Activated CD4-positive, CD25-positive, alpha-beta regulatory T cell treated with anti-CD3 and anti-CD28 coated beads, Interleukin-2, amount 50 U/mL, for 72 hours (primary cell): ENCODE data around the gene WDPCP.
"Not testable (repeated sequence)": the region's sequence is repeated elsewhere in the genome, so short reads cannot be mapped to it uniquely, and the experiment has no call there.

Experiments used
- DNase-seq: peaks from one replicate; pipeline ENCODE4 v3.0.0; 2021

WDPCP gene

DNA sequence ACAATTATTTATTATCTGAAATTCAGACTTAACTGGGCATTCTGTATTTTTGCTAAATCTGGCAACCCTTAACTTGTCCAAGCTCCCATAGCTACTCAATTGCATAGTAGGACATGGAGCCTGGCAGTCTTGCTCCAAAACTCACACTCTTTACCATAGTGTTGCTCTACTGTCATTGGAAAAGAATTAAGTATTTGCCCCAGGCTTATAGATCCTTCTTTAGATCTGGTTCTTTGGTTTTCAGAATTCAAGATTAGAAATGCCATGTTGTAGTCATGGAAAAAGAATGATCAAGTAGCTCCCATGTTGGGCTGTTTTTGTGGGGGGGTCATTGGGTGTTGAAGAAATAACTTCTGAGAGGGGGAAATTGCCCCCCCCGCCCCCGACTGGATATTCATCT lies 240.9 kb downstream of the WDPCP start:
- no peak for DNase-seq

DNA sequence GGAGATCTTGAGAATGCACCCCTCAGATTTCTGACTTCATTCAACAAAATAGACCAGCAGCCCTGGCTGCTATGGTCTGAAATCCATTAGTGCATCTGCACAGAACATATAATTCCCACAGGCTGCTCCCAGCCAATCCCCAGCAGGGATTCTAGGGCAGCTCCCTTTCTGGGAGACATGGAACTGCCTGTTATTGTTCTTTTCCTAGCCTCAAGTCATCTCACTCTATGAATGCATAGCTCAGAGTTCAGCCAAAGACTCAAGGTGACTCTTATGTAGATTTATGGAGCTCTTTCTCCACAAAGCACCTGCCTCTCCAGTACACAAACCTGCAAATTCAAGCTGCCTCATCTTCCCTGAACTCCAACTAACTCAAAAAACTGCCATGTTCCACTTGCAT lies 241.9 kb downstream of the WDPCP start:
- no peak for DNase-seq

DNA sequence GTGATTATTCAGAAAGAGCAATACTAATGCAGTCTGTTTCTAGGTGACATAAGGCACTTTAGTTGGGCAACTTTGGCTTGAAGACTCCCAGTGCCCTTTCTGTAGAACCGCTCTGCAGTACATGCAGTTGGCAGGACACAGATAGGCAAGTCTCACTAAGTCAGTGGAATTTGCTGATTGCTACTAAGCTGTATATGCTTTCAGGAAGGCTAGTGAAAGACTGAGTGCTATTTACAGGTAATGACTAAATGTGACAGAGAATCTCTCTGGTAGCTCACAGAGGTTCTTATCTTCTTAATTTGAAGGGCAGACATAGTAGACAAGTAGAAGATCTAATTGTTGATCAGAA lies 243.0 kb downstream of the WDPCP start:
- DNase-seq = no peak

DNA sequence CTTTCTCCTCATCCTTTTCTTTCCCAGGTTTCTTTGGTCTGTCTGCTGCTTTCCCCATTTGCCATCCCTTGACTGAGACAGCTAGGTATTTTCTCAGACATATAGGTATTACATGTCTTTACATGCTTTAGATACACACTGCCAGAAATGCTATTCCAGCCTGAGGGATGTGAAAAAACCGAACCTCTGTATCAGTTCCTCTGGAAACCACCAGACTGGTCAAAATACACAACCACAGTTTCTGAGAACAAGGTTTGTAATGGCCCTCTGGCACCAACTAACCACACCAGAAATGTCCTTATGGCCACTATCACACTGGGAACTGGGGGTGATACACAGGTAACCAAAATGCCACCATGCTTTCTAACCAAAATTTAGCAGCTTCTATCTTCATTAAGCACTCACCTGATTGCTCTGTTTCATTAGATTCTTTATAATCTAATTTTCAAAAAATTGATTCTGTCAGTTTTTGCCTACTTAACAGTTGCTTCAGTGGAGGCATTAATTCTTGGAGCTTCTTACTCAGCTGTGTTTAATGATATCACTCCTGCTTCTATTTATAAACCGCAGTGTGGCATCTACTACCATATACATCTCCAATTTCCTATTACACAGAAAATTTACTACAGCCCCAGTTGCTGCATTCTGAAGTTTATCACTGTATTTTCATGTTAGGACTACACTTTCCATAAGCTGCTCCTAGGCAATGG lies 243.5 kb downstream of the WDPCP start:
- DNase-seq = no peak

DNA sequence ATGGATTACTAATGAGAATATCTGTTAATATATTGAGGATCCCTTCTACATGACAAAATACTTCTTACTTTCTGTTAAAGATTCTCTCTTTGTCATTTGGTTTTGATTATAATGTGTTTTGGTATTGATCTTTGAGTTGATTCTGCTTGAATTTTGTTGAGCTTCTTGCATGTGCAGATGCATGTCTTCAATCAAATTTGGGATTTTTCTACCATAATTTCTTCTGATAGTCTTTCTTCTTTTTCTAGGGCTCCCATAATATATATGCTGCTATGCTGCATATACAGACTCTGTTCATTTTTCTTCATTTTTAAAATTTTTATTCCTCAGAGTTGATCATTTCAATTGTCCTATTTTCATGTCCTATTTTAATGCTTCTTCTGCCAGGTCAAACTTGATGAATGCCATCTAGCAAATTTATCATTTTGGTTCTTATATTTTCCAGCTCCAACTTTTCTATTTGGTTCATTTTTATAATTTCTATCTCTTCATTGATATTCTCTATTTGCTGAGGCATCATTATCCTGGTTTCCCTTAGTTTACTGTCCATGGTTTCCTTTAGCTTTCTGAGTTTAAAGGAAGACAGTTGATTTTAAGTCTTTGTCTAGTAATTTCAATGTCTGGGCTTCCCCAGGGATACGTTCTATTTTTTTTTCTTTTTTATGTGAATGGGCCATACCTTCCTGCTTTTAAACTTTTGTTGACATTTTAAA lies 244.7 kb downstream of the WDPCP start:
- DNase-seq = no peak

DNA sequence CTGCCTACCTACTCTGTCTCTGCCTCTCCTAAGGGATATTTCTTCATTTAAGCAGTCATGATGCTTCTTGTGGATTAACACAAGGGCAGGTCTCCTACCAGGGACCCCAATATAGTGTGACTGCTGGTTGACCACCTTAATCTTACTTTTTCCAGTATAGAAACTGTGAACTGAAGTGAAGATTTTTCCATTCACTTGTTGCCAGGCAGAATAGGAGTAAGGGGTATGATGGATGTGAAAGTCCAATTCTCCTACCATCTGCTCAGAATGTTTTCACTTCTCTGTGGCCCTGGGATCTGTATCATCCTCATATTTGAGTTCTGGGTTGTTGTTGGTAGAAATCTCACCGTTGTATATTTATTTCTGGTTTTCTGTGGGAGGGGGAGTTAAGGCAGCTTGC lies 247.8 kb downstream of the WDPCP start:
- DNase-seq = no peak

DNA sequence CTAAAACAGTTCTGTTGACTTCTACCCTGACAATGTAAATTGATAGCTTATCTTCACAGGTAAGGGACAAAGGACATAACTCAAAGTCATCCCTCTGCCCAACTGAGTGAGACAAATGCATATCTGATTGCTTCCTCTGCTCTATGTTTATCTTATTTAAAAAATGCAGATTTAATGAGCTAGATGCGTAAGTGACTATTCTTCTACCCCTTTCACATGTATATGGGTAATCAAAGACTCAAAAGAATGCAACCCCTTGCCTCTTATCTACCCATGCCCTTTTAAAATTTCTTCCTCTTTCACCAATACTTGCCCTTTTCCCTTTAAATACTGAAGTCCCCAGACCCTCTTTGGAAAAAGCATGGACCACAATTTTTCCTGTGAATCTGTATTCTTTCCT lies 253.4 kb downstream of the WDPCP start:
- DNase-seq = no peak

DNA sequence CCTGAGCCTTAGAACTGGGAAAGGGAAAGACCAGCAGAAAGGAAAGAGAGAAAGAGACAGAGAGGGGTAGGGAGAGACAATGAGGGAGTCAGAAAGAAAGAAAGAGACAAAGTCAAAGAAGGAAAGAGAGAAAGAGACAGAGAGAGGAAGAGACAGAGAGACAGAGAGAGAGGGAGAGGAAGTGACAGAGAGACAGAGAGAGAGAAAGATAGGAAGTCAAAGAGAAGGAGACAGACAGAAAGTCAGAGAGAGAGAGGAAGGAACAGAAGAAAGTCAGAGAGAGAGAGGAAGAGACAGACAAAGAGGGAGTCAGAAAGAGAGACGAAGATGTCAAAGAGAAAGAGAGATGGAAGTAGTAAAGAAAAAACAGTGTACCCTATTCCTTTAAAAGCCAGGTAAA lies 261.8 kb downstream of the WDPCP start:
- no peak for DNase-seq

DNA sequence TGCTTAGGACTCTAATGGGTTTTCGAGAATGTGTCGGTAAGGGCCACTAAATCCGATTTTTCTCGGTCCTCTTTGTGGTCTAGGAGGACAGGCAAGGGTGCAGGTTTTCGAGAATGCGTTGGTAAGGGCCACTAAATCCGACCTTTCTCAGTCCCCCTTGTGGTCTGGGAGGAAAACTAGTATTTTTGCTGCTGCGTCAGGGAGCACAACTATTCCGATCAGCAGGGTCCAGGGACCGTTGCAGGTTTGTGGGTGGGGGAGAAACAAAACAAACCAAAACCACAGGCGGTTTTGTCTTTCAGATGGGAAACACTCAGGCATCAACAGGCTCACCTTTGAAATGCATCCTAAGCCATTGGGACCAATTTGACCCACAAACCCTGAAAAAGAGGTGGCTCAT lies 264.6 kb downstream of the WDPCP start:
- not testable (repeated sequence) for DNase-seq

DNA sequence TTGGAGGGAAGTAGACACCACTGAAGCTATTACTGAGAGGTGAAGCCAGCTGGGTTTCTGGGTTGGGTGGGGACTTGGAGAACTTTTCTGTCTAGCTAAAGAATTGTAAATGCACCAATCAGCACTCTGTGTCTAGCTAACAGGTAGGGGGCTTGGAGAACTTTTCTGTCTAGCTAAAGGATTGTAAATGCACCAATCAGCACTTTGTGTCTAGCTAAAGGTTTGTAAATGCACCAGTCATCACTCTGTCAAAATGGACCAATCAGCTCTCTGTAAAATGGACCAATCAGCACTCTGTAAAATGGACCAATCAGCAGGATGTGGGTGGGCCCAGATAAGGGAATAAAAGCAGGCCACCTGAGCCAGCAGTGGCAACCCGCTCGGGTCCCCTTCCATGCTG lies 266.3 kb downstream of the WDPCP start:
- DNase-seq = not testable (repeated sequence)

DNA sequence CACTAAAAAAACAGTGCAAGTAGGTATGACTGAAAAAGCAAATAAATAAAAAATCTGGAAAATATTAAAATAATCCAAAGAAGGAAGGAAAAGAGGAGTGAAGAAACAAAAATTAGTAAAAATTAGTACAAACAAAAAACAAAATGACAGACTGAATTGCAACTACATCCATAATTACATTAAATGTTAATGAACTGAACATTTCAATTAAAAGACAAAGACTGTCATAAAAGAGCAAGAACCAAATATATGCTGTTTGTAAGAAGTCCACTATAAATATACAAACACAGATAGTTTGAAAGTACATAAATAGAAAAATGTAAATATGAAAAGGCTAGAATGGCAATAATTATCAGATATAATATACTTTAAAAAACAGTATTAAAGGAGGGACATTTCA lies 267.6 kb downstream of the WDPCP start:
- no peak for DNase-seq

DNA sequence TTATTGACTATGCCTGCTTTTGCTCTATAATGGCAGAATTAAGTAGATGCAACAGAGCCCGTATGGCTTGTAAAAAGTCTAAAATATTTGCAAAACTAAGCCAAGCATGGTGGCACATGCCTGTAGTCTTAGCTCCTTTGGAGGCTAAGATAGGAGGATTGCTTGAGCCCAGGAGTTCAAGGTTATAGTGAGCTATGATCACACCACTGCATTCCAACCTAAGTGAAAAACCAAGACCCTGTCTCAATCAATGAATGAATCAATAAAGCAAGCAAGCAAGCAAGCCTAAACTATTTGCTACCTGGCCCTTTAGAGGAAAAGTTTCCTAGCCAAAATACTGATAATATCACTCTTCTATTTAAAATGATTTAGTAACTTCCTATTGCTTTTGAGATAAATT lies 277.7 kb downstream of the WDPCP start:
- DNase-seq = no peak

DNA sequence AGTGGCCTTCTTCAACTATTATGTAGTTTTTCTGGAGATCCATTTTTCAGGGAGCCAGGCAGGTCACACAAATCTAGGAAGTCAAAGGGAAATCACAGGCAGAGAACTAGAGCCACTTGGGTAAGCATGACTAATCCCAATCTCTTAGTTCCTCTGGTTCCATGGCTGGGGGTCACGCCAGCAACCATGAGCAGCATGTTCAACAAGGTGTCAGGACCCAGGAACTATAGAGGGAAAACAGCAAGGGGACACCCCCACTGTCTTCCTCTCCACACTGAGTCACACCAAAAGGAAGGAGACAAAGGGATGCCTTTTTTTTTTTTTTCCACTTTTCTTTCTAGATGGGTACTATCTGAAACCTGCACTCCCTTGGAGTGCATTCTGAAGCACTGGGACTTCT lies 286.8 kb downstream of the WDPCP start:
- no peak for DNase-seq

DNA sequence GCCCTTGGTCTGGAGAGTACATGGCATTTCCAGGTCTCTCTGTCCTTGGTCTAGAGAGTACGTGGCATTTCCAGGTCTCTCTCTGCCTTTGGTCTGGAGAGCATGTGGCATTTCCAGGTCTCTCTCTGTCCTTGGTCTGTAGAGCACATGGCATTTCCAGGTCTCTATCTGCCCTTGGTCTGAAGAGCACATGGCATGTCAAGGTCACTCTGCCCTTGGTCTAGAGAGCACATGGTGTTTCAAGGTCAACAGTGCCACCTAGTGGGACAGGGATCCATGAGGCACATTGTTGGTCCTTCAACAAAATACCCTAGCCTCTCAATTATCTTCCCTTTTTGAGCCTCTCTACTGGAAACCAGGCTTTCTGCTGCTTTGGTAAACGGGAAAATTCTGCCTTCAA lies 287.4 kb downstream of the WDPCP start:
- no peak for DNase-seq

DNA sequence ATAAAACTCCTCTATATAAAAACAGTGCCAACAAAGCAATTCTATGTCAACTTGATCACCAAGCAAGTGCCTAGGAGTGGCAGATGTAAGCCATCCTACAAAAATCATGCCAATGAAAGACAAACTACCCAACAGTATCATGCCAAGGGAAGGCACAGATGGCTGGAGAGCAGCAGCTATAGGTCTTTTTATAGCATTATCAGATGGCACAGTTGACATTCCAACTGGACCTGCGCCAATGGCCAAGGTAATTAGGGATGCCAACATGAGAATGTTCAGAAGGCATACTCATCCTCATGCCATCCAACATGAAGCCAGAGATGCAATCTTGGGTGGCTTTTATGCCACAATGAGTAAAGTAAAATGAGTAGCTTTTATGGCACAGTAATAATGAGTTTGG lies 300.3 kb downstream of the WDPCP start:
- DNase-seq = no peak

DNA sequence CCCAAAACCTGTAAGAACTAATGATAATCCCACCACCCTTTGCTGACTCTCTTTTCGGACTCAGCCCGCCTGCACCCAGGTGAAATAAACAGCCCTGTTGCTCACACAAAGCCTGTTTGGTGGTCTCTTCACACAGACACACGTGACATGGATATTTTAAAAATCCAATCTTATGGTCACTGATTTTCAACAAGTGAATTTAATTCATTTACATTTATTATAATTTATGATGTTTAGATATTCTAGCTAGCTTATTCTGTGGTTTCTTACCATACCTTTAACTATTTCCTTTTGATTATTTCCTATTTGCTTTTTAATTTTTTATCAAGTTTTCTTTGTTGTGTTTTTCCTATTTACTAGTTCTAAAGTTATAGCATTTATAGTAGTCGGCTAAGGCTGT lies 301.8 kb downstream of the WDPCP start:
- DNase-seq = not testable (repeated sequence)

DNA sequence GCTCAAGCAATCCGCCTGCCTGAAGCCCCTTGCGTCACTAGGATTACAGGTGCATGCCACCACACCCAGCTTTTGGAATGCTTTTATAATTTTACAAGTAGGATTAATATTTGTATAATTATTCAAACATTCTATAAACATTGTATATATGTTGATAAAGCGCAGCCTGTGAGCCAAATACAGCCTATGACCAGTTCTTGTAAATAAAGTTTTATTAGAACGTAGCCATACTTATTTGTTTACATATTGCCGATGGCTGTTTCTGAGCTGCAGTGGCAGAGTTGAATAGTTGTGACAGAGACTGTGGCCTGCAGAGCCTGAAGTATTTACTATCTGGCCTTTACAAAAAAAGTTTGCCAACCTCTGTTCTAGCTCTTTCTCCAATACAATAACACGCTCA lies 305.0 kb downstream of the WDPCP start:
- no peak for DNase-seq

DNA sequence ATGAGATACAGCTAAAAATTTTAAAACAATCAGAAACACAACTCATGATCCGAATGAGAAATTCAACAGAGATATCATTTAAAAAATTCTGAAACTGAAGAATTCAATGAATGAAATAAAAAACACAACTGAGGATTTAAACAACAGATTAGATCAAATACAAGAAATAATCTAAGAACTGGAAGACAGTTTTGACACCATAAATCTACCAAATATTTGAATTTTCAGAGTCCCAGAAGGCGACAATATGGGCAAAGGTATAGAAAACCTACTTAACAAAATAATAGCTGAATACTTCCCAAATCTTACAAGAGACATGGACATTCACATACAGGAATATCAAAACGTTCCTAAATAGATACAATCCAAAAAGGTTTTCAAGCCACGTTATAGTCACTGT lies 315.7 kb downstream of the WDPCP start:
- DNase-seq = no peak

DNA sequence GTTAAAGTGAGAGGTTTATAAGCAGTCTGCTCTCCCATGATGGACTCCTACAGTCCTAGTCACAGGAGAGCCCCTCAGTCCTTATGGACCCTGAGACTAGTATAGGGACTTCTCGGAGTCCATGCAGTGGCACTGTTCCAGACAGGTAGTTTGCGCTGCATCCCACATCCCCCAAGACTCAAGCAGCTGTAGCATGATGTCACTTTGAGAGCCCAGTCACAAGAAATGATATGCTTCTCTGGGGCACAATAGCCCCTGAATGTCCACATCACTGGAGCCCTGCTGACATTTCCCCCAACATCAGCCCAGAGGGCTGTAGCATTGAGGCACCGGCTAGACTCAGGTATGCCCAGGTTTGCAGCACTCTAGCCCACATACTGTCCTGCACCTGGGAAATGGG lies 317.6 kb downstream of the WDPCP start:
- no peak for DNase-seq

DNA sequence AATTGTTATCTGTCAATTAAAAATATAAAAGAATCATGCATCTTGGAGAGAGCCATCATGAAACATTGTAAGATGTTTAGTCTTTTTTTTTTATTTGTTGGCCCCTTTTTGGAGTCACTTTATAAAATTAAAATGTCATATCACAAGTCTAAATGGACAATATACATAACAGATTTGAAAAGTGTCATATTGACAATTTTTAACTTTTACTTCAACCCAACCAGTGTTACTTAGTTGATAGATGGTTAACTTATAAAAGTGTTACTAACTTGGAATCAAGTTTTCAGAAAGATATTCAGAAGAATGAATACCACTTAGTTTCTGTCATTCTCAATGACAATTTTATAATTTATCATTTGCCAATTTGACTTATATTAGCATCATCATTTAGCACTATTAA lies 319.3 kb downstream of the WDPCP start:
- no peak for DNase-seq

DNA sequence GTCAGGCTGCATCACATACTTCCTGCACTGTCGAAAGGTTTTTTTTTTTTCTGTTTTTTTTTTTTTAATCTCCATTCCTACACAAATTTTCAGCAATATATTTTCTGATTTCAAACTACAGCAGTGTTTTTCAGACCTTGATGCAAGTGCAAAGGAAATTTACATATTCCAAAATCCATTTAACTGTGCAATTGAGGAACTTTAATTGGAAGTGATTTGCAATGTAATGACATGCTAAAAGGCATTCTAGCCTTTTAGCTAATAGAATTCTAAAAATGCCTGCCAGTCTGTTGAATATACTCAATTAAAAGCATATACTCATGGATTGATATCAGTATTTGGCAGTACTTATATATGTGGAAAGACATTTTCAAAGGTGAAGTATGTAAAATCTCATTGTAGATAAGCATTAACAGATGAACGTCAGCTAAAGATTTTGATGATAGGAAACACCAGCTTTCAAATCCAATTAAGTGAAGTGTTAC lies 327.1 kb downstream of the WDPCP start:
- DNase-seq = no peak

DNA sequence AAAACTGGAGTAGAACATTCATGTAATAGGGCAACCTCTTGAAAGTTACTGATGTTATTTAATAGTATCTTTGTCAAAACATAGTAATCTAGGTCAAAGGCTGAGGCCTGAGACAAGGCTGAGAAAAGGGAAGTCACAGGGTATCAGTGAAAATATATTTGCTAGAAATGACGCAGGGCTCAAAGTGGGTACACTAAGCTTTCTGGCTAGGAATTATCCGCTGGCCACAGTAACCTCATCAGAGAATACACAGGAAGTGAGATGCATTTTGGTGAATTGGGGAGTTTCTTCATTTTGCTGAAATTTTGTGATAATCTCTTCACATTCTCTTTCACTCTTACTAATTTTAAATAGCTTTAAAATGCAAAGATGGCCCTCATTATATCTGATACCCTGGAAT lies 330.8 kb downstream of the WDPCP start:
- DNase-seq = no peak

DNA sequence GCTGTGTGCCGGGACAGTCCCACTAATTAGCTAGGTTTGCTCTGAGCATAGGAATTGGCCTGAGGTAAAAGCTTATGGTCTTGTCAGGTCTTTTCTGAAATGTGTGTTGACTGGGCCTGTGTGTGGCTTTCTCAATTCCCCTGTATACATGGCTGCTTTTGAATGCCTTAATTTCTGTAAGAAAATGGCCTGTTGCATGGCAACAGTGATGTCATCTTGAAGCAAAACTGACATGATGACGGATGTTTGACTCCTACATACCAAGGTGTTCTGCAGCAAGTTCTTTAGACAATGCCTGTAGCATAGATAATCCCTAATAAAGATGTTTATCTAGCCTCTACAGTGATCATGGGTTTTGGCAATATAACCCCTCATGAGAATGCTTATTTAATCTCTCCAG lies 339.1 kb downstream of the WDPCP start:
- DNase-seq = no peak

DNA sequence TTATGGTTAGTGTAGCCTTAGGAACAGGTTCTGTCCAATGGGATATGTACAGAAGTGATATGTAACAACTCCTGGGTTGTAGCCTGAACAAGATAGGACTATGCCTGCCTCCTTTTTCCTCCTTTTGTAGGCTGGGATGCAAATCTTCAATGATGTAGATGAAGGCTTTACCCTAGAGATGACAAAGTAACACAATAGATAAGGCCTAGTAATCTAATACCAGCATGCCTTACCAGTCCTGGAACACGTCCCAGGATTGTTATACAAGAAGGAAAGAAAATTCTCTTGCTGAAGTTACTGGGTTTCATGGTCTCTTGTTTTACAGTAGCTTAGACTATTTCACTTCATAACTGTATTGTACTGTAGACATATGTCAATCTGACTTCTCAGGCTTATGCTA lies 345.5 kb downstream of the WDPCP start:
- DNase-seq = no peak
